Measurements from ENCODE around the gene SEMA6B.
"Not testable (repeated sequence)": the region's sequence is repeated elsewhere in the genome, so short reads cannot be mapped to it uniquely, and the experiment has no call there.

Gene SEMA6B

GRCh38 chr19:4559569-4559968 is at the start of gene SEMA6B:
TSS of gene SEMA6B (minus strand) at chr19:4559684. CDS start at chr19:4558457, 1,227 bp downstream.
- no peak for DNase-seq (ENCODE audit: low read depth in 2 of 2)

- no peak for DNase-seq (ENCODE audit: low read depth in 2 of 2)
Measured at GRCh38 chr19:4606921-4607678, 47.6 kb upstream of the SEMA6B start.

- no peak for DNase-seq (ENCODE audit: low read depth in 2 of 2)
Measured at GRCh38 chr19:4606181-4606580, 46.7 kb upstream of the SEMA6B start.

GRCh38 chr19:4604912-4605311 is 45.4 kb upstream of the SEMA6B start:
- DNase-seq (ENCODE audit: low read depth in 2 of 2): no peak

- no peak for DNase-seq (ENCODE audit: low read depth in 2 of 2)
Measured at GRCh38 chr19:4602915-4603314, 43.4 kb upstream of the SEMA6B start.

- DNase-seq (ENCODE audit: low read depth in 2 of 2): no peak
Measured at GRCh38 chr19:4602173-4602788, 42.8 kb upstream of the SEMA6B start.

GRCh38 chr19:4600893-4601292 is 41.4 kb upstream of the SEMA6B start:
- DNase-seq (ENCODE audit: low read depth in 2 of 2): no peak

GRCh38 chr19:4600082-4600481 is 40.6 kb upstream of the SEMA6B start:
- DNase-seq (ENCODE audit: low read depth in 2 of 2): no peak

- DNase-seq (ENCODE audit: low read depth in 2 of 2): no peak
Measured at GRCh38 chr19:4598712-4599111, 39.2 kb upstream of the SEMA6B start.

GRCh38 chr19:4597975-4598671 is 38.6 kb upstream of the SEMA6B start:
- DNase-seq (ENCODE audit: low read depth in 2 of 2): peak; percentile 23 to 35

GRCh38 chr19:4597278-4597974 is 37.9 kb upstream of the SEMA6B start:
- DNase-seq (ENCODE audit: low read depth in 2 of 2): no peak

GRCh38 chr19:4596033-4596904 is 36.8 kb upstream of the SEMA6B start:
- no peak for DNase-seq (ENCODE audit: low read depth in 2 of 2)

GRCh38 chr19:4595158-4595557 is 35.7 kb upstream of the SEMA6B start:
- DNase-seq (ENCODE audit: low read depth in 2 of 2): not testable (repeated sequence)

- no peak for DNase-seq (ENCODE audit: low read depth in 2 of 2)
Measured at GRCh38 chr19:4594201-4594600, 34.7 kb upstream of the SEMA6B start.

- DNase-seq (ENCODE audit: low read depth in 2 of 2): no peak
Measured at GRCh38 chr19:4593409-4593851, 33.9 kb upstream of the SEMA6B start.

- no peak for DNase-seq (ENCODE audit: low read depth in 2 of 2)
Measured at GRCh38 chr19:4592445-4592844, 33.0 kb upstream of the SEMA6B start.

GRCh38 chr19:4591320-4591719 is 31.8 kb upstream of the SEMA6B start:
- DNase-seq (ENCODE audit: low read depth in 2 of 2): no peak

GRCh38 chr19:4590559-4590958 is 31.1 kb upstream of the SEMA6B start:
- DNase-seq (ENCODE audit: low read depth in 2 of 2): no peak

GRCh38 chr19:4589579-4590410 is 30.3 kb upstream of the SEMA6B start:
- DNase-seq (ENCODE audit: low read depth in 2 of 2): no peak

- no peak for DNase-seq (ENCODE audit: low read depth in 2 of 2)
Measured at GRCh38 chr19:4588291-4588761, 28.8 kb upstream of the SEMA6B start.

Measured in stimulated activated CD4-positive, alpha-beta T cell treated with anti-CD3 and anti-CD28 coated beads, Interleukin-1b, Interleukin-23, amount 100 ng/mL, for 4 hours (primary cell).